GM19238 (cell line): ENCODE measurements around the gene PCDHA1.
A peak's percentile ranks its signal among the peaks of the same experiment; 100 is the strongest.

Source experiments
- DNase-seq: peaks from one replicate; pipeline ENCODE4 v3.0.0; 2011; ENCODE audit warnings: low spot score; ENCODE audit not compliant: insufficient read length

Gene PCDHA1

GRCh38 chr5:141040771-141041426 is 255.0 kb downstream of the PCDHA1 start:
- DNase-seq, result peak; percentile 37

- DNase-seq, result no peak
Measured at GRCh38 chr5:141041427-141041785, 255.5 kb downstream of the PCDHA1 start.

GRCh38 chr5:141042555-141042954 is 256.6 kb downstream of the PCDHA1 start:
- no peak for DNase-seq

- DNase-seq, result no peak
Measured at GRCh38 chr5:141050622-141051520, 264.9 kb downstream of the PCDHA1 start, which contains the start of gene PCDHB1. PCDHB1 (plus strand) TSS chr5:141051374; CDS start chr5:141051471, 97 bp downstream.

GRCh38 chr5:141051521-141051866 is 265.6 kb downstream of the PCDHA1 start:
- DNase-seq, result no peak
